Measurements from ENCODE around the gene EGLN3. TPM values are rescaled to one million over a fixed set of nuclear protein-coding genes. Genes with fewer than 3 reads are reported as not detected.

Gene EGLN3
- total and polyA plus RNA-seq, 2 experiments from 2014 or later, result 26.6 to 33.1 TPM

- Histone ChIP-seq H3K4me1 (ENCODE audit: low read depth) (peaks cover 42% of the 10 kb centered on the region), H3K36me3 (peaks cover 3% of the 10 kb centered on the region), H3K4me3 (no peak overlapping the region), H3K27me3 (no peaks in the 10 kb centered on the region), H3K27ac (peak overlapping the region; percentile 54), H3K9me3 (ENCODE audit: low read depth) (no peaks in the 10 kb centered on the region)
- peak in 1 of 2 donors; percentile 62 for DNase-seq (ENCODE audit: low read depth in 1 of 2, low spot score in 1 of 2)
- TF ChIP-seq, protein P1, sequence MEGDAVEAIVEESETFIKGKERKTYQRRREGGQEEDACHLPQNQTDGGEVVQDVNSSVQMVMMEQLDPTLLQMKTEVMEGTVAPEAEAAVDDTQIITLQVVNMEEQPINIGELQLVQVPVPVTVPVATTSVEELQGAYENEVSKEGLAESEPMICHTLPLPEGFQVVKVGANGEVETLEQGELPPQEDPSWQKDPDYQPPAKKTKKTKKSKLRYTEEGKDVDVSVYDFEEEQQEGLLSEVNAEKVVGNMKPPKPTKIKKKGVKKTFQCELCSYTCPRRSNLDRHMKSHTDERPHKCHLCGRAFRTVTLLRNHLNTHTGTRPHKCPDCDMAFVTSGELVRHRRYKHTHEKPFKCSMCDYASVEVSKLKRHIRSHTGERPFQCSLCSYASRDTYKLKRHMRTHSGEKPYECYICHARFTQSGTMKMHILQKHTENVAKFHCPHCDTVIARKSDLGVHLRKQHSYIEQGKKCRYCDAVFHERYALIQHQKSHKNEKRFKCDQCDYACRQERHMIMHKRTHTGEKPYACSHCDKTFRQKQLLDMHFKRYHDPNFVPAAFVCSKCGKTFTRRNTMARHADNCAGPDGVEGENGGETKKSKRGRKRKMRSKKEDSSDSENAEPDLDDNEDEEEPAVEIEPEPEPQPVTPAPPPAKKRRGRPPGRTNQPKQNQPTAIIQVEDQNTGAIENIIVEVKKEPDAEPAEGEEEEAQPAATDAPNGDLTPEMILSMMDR (IDR thresholded peaks at IDR 0.05; ENCODE audit: low read depth, low read length), result no peak
Measured at GRCh38 chr14:33933386-33933933, 17.4 kb downstream of the EGLN3 start.

DNA sequence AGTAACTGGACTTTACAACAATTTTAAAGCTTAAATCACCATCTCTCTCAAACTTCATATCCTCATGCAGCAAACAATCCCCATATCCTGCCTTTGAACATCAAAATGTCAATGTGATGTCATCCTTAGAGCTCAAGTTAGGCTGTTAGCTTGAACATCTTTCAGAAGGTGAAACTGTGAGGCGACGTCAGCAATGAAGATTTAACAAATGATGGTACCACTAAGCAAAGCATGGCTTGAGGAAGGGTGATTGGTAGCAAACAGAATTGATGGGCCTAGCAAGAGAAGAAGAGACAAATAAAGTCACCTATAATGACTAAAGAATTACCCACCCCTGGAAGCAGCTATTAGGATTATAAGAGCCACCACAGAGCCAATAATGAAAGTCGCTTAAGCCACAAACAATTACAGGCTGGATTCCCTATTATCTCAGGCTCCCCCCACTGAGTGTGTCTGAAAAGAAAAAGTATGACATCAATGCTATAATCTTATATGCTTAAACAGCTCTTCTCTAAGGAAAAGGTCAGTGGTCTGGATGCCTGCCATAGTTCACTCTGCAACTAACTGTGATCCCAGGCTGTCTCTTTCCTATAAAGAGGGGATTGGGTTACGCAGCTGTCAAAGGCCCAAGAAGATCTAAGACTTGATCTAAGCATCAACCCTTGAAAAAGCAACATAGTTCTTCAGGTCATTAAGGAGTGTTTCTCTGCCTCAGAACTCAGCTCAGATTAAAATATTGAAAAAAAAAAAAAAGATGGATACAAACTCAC lies 18.1 kb downstream of the EGLN3 start:
- peaks cover 37% of the 10 kb centered on the region for H3K4me1 ChIP-seq (ENCODE audit: low read depth)
- no peaks in the 10 kb centered on the region for H3K27me3 ChIP-seq
- peaks cover 3% of the 10 kb centered on the region for H3K36me3 ChIP-seq
- peak in 1 of 2 donors; percentile 80 for DNase-seq (ENCODE audit: low read depth in 1 of 2, low spot score in 1 of 2)
- H3K4me3 ChIP-seq, result no peak overlapping the region
- H3K27ac ChIP-seq, result peak overlapping the region; percentile 54
- no peaks in the 10 kb centered on the region for H3K9me3 ChIP-seq (ENCODE audit: low read depth)
- TF ChIP-seq, protein P1 (IDR thresholded peaks at IDR 0.05; ENCODE audit: low read depth, low read length), result no peak

DNA sequence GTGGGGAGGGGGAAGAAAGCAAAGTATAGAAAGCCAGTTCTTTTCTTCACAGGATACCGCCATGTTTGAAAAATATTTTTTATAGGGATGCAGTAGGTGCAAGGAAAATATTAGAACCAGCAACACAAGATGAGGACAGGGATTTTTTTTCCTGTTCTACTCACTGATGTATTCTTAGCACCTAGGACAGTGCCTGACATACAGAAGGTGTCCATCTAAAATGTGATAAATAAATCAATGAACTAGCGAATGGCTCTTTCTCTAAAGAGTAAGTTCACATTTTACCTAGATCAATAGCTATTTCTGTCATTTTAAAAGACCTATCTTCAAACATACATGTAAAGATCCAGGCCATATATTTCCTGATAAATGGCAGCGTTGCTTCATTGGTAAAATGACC lies 18.8 kb downstream of the EGLN3 start:
- Histone ChIP-seq H3K36me3 (peaks cover 3% of the 10 kb centered on the region), H3K9me3 (ENCODE audit: low read depth) (no peaks in the 10 kb centered on the region), H3K4me3 (no peak overlapping the region), H3K4me1 (ENCODE audit: low read depth) (peaks cover 29% of the 10 kb centered on the region), H3K27ac (no peak overlapping the region), H3K27me3 (no peaks in the 10 kb centered on the region)
- no peak for DNase-seq (ENCODE audit: low read depth in 1 of 2, low spot score in 1 of 2)
- TF ChIP-seq, protein P1 (IDR thresholded peaks at IDR 0.05; ENCODE audit: low read depth, low read length), result no peak

DNA sequence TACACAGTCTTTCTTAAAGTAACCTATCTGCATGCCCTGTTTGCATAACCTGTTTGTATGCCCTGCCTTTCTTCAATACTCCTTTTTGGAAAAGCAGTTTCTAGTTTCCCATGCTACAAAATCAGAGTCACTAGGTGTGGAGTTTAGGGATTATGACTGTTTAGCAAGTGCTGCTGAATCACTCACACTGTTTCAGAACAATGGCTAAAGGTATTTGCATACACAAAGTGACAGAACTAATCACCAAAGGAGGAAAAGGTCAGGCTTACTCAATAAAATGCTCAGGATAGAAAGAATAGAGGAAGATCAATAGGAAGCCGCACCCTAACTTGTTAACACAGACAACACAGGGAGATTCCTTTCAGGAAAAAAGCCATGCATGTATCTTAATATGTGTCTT lies 19.4 kb downstream of the EGLN3 start:
- H3K4me3 ChIP-seq, result no peak overlapping the region
- DNase-seq (ENCODE audit: low read depth in 1 of 2, low spot score in 1 of 2), result no peak
- H3K9me3 ChIP-seq (ENCODE audit: low read depth), result no peaks in the 10 kb centered on the region
- peaks cover 24% of the 10 kb centered on the region for H3K4me1 ChIP-seq (ENCODE audit: low read depth)
- TF ChIP-seq, protein P1 (IDR thresholded peaks at IDR 0.05; ENCODE audit: low read depth, low read length), result no peak
- no peak overlapping the region for H3K27ac ChIP-seq
- H3K27me3 ChIP-seq, result no peaks in the 10 kb centered on the region
- peaks cover 7% of the 10 kb centered on the region for H3K36me3 ChIP-seq

DNA sequence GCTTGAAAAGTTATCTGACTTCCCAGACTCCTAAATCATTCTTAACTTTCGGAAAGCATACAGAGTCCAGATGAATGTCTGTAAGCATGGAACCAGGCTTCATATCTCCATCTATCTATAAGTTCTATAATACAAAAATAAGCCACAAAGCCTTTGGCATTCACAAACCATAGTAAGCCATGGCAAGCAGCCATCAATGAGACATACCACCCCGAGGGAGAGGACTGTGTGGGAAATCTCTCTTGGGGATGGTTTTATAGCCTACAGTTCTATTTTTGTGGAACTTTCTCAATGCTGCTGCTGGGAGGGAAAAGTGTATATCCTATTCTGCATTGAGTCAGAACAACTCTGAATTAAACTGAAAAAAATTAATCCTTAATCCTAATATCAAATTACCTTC lies 20.4 kb downstream of the EGLN3 start:
- H3K27me3 ChIP-seq, result no peaks in the 10 kb centered on the region
- TF ChIP-seq, protein P1 (IDR thresholded peaks at IDR 0.05; ENCODE audit: low read depth, low read length), result no peak
- H3K9me3 ChIP-seq (ENCODE audit: low read depth), result no peaks in the 10 kb centered on the region
- H3K4me1 ChIP-seq (ENCODE audit: low read depth), result peaks cover 20% of the 10 kb centered on the region
- no peak overlapping the region for H3K4me3 ChIP-seq
- peaks cover 12% of the 10 kb centered on the region for H3K36me3 ChIP-seq
- peak in 1 of 2 donors; percentile 49 for DNase-seq (ENCODE audit: low read depth in 1 of 2, low spot score in 1 of 2)
- H3K27ac ChIP-seq, result no peak overlapping the region
